HCT116 (cell line): ENCODE data around the gene KIAA1586. TPM values are rescaled to one million over a fixed set of nuclear protein-coding genes. Genes with fewer than 3 reads are reported as not detected.

Experiments
- ATAC-seq: fragments of 200-7000 bp; cut with Tn5 transposase; 2 replicates; pipeline ENCODE4 v1.9.1; 2020; ENCODE audit warnings: mild to moderate bottlenecking, moderate library complexity
- BruUV-seq: library from RNA; stranded (reverse); fragments of 400-500 nt; replicated peaks from 2 replicates; lab custom pipeline; 2021; lab: Mats Ljungman, UMichigan
- CTCF ChIA-PET: fragments of 300-600 bp; sonication (Branson Sonifier 250); formaldehyde crosslinking; loops from one replicate; lab custom pipeline; 2021; ENCODE audit warnings: antibody characterized with exemption; lab: Charles Lee
- POLR2A ChIA-PET: fragments of 300-600, 350-600 bp; sonication (Branson Sonifier 250); formaldehyde crosslinking; loops from one replicate; lab custom pipeline; 2021; ENCODE audit warnings: antibody characterized with exemption; lab: Charles Lee
- RAD21 ChIA-PET, 2 experiments: fragments of 300-600 bp; sonication (Branson Sonifier 250); formaldehyde crosslinking; loops; one replicate each; lab custom pipeline; 2023; ENCODE audit warnings: low total read pairs in 2 of 2; ENCODE audit not compliant: uncharacterized antibody in 2 of 2, unreplicated experiment in 2 of 2, low non-redundant PET in 1 of 2; lab: Charles Lee
- DNase-seq: peaks from one replicate; pipeline ENCODE4 v3.0.0-alpha.2; 2010; ENCODE audit warnings: low read depth, low spot score
- H2AFZ ChIP-seq: fragments of 200-600 bp; shearing (Covaris generic), sonication (generic); 2 replicates; pipeline ENCODE4 v1.6.1; 2017; ENCODE audit warnings: low read depth, mixed run types, mixed read lengths, antibody characterized with exemption, low read length; ENCODE audit not compliant: poor library complexity, severe bottlenecking
- H3K27ac ChIP-seq: 2 replicates; pipeline ENCODE4 v1.5.1; 2012; ENCODE audit warnings: low read depth, low read length
- H3K27me3 ChIP-seq: fragments of 200-600 bp; sonication (generic); 2 replicates; pipeline ENCODE4 v1.6.1; 2016; ENCODE audit warnings: mixed run types, low read length, mixed read lengths; ENCODE audit not compliant: insufficient read depth
- H3K36me3 ChIP-seq, 2 experiments: fragments of 200-500 bp in 1 of 2; fragments of 200-600 bp in 1 of 2; sonication (Bioruptor generic) in 1 of 2; sonication (generic) in 1 of 2; 2 replicates each; pipeline versions ENCODE4 v1.5.1 to v1.6.1; 2014 to 2016; ENCODE audit warnings: low read length in 2 of 2, inconsistent platforms in 1 of 2, mixed read lengths in 1 of 2, mixed run types in 1 of 2; ENCODE audit not compliant: insufficient read depth in 2 of 2, control insufficient read depth in 1 of 2
- H3K4me1 ChIP-seq, 2 experiments: fragments of 200-600 bp in 1 of 2; sonication (generic) in 1 of 2; 2 replicates each; pipeline versions ENCODE4 v1.5.1 to v1.6.1; 2012 to 2017; ENCODE audit warnings: low read length in 2 of 2, inconsistent platforms in 1 of 2, mild to moderate bottlenecking in 1 of 2, mixed read lengths in 1 of 2, mixed run types in 1 of 2, moderate library complexity in 1 of 2; ENCODE audit not compliant: insufficient read depth in 2 of 2, control insufficient read depth in 1 of 2
- H3K4me2 ChIP-seq: fragments of 200-600 bp; sonication (generic); 2 replicates; pipeline ENCODE4 v1.6.1; 2017; ENCODE audit warnings: mixed run types, low read length, mixed read lengths
- H3K4me3 ChIP-seq, 2 experiments: fragments of 200-600 bp in 1 of 2; sonication (generic) in 1 of 2; replicated peaks in 1 of 2; 2 replicates each; pipeline ENCODE4 v1.5.1; 2011 to 2016; ENCODE audit warnings: low read length in 2 of 2, control low read depth in 1 of 2, low read depth in 1 of 2, mild to moderate bottlenecking in 1 of 2, mixed read lengths in 1 of 2, mixed run types in 1 of 2
- H3K79me2 ChIP-seq: fragments of 200-600 bp; sonication (generic); 2 replicates; pipeline ENCODE4 v1.6.1; 2017; ENCODE audit warnings: mild to moderate bottlenecking, mixed run types, low read length, moderate library complexity, mixed read lengths; ENCODE audit not compliant: insufficient read depth
- H3K9ac ChIP-seq: fragments of 200-600 bp; sonication (generic); 2 replicates; pipeline ENCODE4 v1.6.1; 2016; ENCODE audit warnings: low read length, mixed read lengths
- H3K9me2 ChIP-seq: fragments of 200-600 bp; sonication (generic), shearing (Covaris generic); 2 replicates; pipeline ENCODE4 v1.6.1; 2017; ENCODE audit warnings: mixed run types, mild to moderate bottlenecking, moderate library complexity; ENCODE audit not compliant: insufficient read depth
- H3K9me3 ChIP-seq, 2 experiments: fragments of 200-500 bp in 1 of 2; fragments of 200-600 bp in 1 of 2; sonication (Bioruptor generic) in 1 of 2; sonication (generic) in 1 of 2; 2 replicates each; pipeline ENCODE4 v1.6.1; 2014 to 2017; ENCODE audit warnings: low read length in 2 of 2, mixed read lengths in 2 of 2, inconsistent platforms in 1 of 2, low read depth in 1 of 2, mild to moderate bottlenecking in 1 of 2, mixed run types in 1 of 2, moderate library complexity in 1 of 2; ENCODE audit not compliant: control insufficient read depth in 1 of 2, insufficient read depth in 1 of 2
- H4K20me1 ChIP-seq: fragments of 200-600 bp; sonication (generic), shearing (Covaris generic); 2 replicates; pipeline ENCODE4 v1.6.1; 2017; ENCODE audit warnings: mixed run types, mild to moderate bottlenecking, moderate library complexity; ENCODE audit not compliant: insufficient read depth
- CBX3 ChIP-seq: IDR thresholded peaks from 2 replicates; pipeline ENCODE4 v1.6.1; 2012; ENCODE audit warnings: low read depth
- EZH2phosphoT487 ChIP-seq: fragments of 200-600 bp; IDR thresholded peaks from 2 replicates; pipeline ENCODE4 v1.6.1; 2018; ENCODE audit warnings: antibody characterized with exemption, borderline replicate concordance
- FOSL1 ChIP-seq: IDR thresholded peaks from 2 replicates; pipeline ENCODE4 v1.6.1; 2012; ENCODE audit warnings: low read depth
- SRF ChIP-seq: IDR thresholded peaks from 2 replicates; pipeline ENCODE4 v1.6.1; 2012; ENCODE audit warnings: low read depth
- TCF7L2 ChIP-seq: IDR thresholded peaks from 2 replicates; pipeline ENCODE4 v1.7.0; 2011; ENCODE audit warnings: borderline replicate concordance, inconsistent platforms; ENCODE audit not compliant: insufficient read depth, insufficient read length; ENCODE audit errors: extremely low read depth
- YY1 ChIP-seq: IDR thresholded peaks from 2 replicates; pipeline ENCODE4 v1.6.1; 2011; ENCODE audit warnings: low read length, low read depth, moderate library complexity, mild to moderate bottlenecking; ENCODE audit not compliant: insufficient replicate concordance; ENCODE audit errors: extremely low read depth
- intact Hi-C: fragments of 100-400 bp; cut with micrococcal nuclease; formaldehyde crosslinking; loops from 2 replicates; pipeline ENCODE4 v1.10.0; 2022
- total RNA-seq: library from RNA; stranded (reverse); gene quantifications from one replicate; pipeline ENCODE4 v1.2.1, GENCODE V29; 2021; ENCODE audit not compliant: unreplicated experiment
- TF ChIP-seq, protein P1 (sequence below): IDR thresholded peaks from 2 replicates; pipeline ENCODE4 v1.6.1; 2012

Gene KIAA1586
- total RNA-seq, 1 experiment from 2014 or later: 12.7 TPM

GRCh38 chr6:57024321-57024720 is 22.2 kb upstream of the KIAA1586 start:
- RAD21 ChIA-PET: no interaction called here
- POLR2A ChIA-PET: no interaction called here
- no peaks in the 10 kb centered on the region for H3K27me3 ChIP-seq
- no peak overlapping the region for H3K9ac ChIP-seq
- H3K9me2 ChIP-seq: no peaks in the 10 kb centered on the region
- no peak for DNase-seq
- CTCF ChIA-PET: interaction anchor here (1.3 kb wide), 1 partner anchor 34 kb away, joined by 3 read pairs; no protein-coding TSS in a partner anchor
- peaks cover 0 to 6% of the 10 kb centered on the region in 2 experiments; a peak in 1 of 4 replicates for H3K9me3 ChIP-seq
- no peaks in the 10 kb centered on the region for H3K36me3 ChIP-seq
- H3K79me2 ChIP-seq: no peaks in the 10 kb centered on the region
- no peak overlapping the region for H3K27ac ChIP-seq
- no peaks in the 10 kb centered on the region for H4K20me1 ChIP-seq
- intact Hi-C loops: loop anchor here (10.0 kb wide), 1 partner anchor 290 kb away; the partner anchor contains the start of gene PRIM2
- H3K4me3 ChIP-seq: no peak overlapping the region
- ATAC-seq: no peak
- H3K4me1 ChIP-seq: peaks cover 3 to 7% of the 10 kb centered on the region in 2 experiments
- TF ChIP-seq YY1: no peak
- no peak overlapping the region for H3K4me2 ChIP-seq
- no TSS peak for BruUV-seq
- no peak overlapping the region for H2AFZ ChIP-seq

GRCh38 chr6:57024775-57025174 is 21.7 kb upstream of the KIAA1586 start:
- Histone ChIP-seq H3K9me2 (no peaks in the 10 kb centered on the region), H3K27ac (no peak overlapping the region), H3K79me2 (no peaks in the 10 kb centered on the region), H3K4me3 (no peak overlapping the region), H2AFZ (no peak overlapping the region), H3K4me1 (peaks cover 5 to 10% of the 10 kb centered on the region in 2 experiments), H4K20me1 (no peaks in the 10 kb centered on the region), H3K36me3 (no peaks in the 10 kb centered on the region), H3K27me3 (no peaks in the 10 kb centered on the region), H3K9me3 (peaks cover 0 to 6% of the 10 kb centered on the region in 2 experiments; a peak in 1 of 4 replicates), H3K9ac (no peak overlapping the region), H3K4me2 (no peak overlapping the region)
- BruUV-seq: no TSS peak
- DNase-seq (no peak), ATAC-seq (no peak)
- ChIA-PET CTCF (interaction anchor here (1.3 kb wide), 1 partner anchor 34 kb away, joined by 3 read pairs; no protein-coding TSS in a partner anchor), POLR2A (no interaction called here), RAD21 (no interaction called here)
- TF ChIP-seq FOSL1: no peak
- TF ChIP-seq EZH2phosphoT487: no peak
- TF ChIP-seq SRF: no peak
- TF ChIP-seq CBX3: no peak
- TF ChIP-seq TCF7L2: no peak
- TF ChIP-seq, protein P1, sequence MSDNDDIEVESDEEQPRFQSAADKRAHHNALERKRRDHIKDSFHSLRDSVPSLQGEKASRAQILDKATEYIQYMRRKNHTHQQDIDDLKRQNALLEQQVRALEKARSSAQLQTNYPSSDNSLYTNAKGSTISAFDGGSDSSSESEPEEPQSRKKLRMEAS: no peak
- intact Hi-C loops: loop anchor here (10.0 kb wide), 1 partner anchor 290 kb away; the partner anchor contains the start of gene PRIM2
